ENCODE data around the gene METTL9.
"Not testable (repeated sequence)": the region's sequence is repeated elsewhere in the genome, so short reads cannot be mapped to it uniquely, and the experiment has no call there.

The METTL9 gene

DNA sequence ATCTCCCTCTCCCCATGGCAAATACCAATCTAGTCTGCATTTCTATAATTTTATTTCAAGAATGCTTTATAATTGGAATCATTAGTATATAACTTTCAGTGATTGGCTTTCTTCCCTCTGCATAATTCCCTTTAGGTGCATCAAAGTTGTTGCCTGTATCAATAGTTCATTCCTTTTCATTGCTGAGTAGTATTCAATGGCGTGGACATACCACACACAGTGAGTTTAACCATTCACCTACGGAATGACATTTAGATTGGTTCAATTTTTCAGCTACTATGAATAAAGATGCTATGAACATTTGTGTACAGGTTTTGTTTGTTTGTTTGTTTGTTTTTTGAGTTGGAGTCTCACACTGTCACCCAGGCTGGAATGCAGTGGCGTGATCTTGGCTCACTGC is 74.1 kb downstream of the METTL9 start:
- TF ChIP-seq CTCF (IDR thresholded peaks at IDR 0.05; ENCODE audit: low read depth, low read length) = no peak
- in situ Hi-C loops (cut with HindIII; ENCODE audit: low sequenced_read_pairs) = no loop called here
- DNase-seq (ENCODE audit: low read depth, low spot score) = no peak
- H3K4me3 ChIP-seq (ENCODE audit: low read depth, low read length) = no peak overlapping the region

DNA sequence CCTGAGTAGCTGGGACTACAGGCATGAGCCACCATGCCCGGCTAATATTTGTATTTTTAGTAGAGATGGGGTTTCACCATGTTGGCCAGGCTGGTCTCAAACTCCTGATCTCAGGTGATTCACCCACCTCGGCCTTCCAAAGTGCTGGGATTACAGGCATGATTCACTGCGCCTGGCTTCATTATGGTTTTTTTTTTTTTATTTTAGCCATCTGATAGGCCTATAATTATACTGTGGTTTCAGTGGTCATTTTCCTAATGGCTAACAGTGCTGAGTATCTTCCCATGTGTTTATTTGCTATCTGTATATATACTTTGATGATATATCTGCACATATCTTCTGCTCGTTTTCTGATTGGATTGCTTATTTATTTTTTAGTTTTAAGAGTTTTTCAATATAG is 75.1 kb downstream of the METTL9 start:
- H3K4me3 ChIP-seq (ENCODE audit: low read depth, low read length); in situ Hi-C loops (cut with HindIII; ENCODE audit: low sequenced_read_pairs); DNase-seq (ENCODE audit: low read depth, low spot score): not testable (repeated sequence)

DNA sequence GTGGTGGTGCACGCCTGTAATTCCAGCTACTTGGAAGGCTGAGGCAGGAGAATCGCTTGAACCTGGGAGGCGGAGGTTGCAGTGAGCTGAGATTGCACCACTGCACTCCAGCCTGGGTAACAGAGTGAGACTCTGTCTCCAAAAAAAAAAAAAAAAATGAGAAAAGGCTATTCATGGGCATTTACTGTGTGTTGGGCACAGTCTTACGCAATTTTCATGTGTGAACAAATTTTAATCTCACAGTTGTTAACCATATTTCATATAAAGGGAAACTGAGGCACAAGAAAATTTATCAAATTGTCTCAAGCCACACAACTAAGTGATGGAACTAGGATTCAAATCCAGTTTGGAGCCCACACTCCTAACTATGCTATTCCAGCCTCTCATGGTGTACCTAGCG is 81.3 kb downstream of the METTL9 start:
- DNase-seq (ENCODE audit: low read depth, low spot score); in situ Hi-C loops (cut with HindIII; ENCODE audit: low sequenced_read_pairs); H3K4me3 ChIP-seq (ENCODE audit: low read depth, low read length): not testable (repeated sequence)

GRCh38 chr16:21683184-21683583 is 83.8 kb downstream of the METTL9 start:
- in situ Hi-C loops (cut with HindIII; ENCODE audit: low sequenced_read_pairs) = no loop called here
- no peak for TF ChIP-seq CTCF (IDR thresholded peaks at IDR 0.05; ENCODE audit: low read depth, low read length)
- DNase-seq (ENCODE audit: low read depth, low spot score) = no peak
- no peak overlapping the region for H3K4me3 ChIP-seq (ENCODE audit: low read depth, low read length)

GRCh38 chr16:21684199-21684598 is 84.8 kb downstream of the METTL9 start:
- no peak for DNase-seq (ENCODE audit: low read depth, low spot score)
- TF ChIP-seq CTCF (IDR thresholded peaks at IDR 0.05; ENCODE audit: low read depth, low read length) = peak; percentile 50
- in situ Hi-C loops (cut with HindIII; ENCODE audit: low sequenced_read_pairs) = no loop called here
- H3K4me3 ChIP-seq (ENCODE audit: low read depth, low read length) = no peak overlapping the region

DNA sequence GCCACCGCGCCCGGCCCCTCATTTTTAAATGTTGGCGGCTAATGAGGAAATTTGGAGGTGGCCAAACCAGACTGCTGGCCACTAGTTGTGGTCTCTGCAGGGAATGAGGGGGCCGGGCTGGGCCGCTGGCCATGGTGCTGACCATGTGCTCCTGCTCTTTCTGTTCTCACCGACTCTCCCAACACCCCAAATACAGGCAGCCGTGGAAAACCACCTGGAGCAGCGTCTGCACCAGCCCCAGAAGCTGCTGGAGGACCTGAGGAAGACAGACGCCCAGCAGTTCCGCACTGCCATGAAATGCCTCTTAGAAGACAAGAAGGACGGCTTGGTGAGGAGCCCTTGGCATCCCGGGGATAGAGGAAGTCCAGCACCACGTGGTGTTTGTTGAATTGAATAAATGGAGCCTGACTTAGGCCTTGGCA is 85.7 kb downstream of the METTL9 start:
- DNase-seq (ENCODE audit: low read depth, low spot score) = no peak
- in situ Hi-C loops (cut with HindIII; ENCODE audit: low sequenced_read_pairs) = no loop called here
- TF ChIP-seq CTCF (IDR thresholded peaks at IDR 0.05; ENCODE audit: low read depth, low read length) = no peak
- no peak overlapping the region for H3K4me3 ChIP-seq (ENCODE audit: low read depth, low read length)

- H3K4me3 ChIP-seq (ENCODE audit: low read depth, low read length) = no peak overlapping the region
- no peak for DNase-seq (ENCODE audit: low read depth, low spot score)
- no peak for TF ChIP-seq CTCF (IDR thresholded peaks at IDR 0.05; ENCODE audit: low read depth, low read length)
- in situ Hi-C loops (cut with HindIII; ENCODE audit: low sequenced_read_pairs) = no loop called here
These were observed 89.7 kb downstream of the METTL9 start for GRCh38 chr16:21689107-21689506.

DNA sequence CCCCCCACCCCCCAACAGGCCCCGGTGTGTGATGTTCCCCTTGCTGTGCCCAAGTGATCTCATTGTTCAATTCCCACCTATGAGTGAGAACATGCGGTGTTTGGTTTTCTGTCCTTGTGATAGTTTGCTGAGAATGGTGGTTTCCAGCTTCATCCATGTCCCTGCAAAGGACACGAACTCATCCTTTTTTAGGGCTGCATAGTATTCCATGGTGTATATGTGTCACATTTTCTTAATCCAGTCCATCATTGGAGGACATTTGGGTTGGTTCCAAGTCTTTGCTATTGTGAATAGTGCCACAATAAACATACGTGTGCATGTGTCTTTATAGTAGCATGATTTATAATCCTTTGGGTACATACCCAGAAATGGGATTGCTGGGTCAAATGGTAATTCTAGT is 91.6 kb downstream of the METTL9 start:
- in situ Hi-C loops (cut with HindIII; ENCODE audit: low sequenced_read_pairs); DNase-seq (ENCODE audit: low read depth, low spot score); H3K4me3 ChIP-seq (ENCODE audit: low read depth, low read length): not testable (repeated sequence)

All from astrocyte of the spinal cord (primary cell).